HG02885 (cell line): Measurements from ENCODE around the gene RPL36A.

ENCODE experiments used
- ATAC-seq: cut with Tn5 transposase; IDR thresholded peaks from one replicate; pipeline ENCODE4 v1.9.1; 2021; ENCODE audit warnings: mild to moderate bottlenecking; ENCODE audit not compliant: unreplicated experiment, poor library complexity

RPL36A gene

GRCh38 chrX:101427954-101428353 is 37.1 kb downstream of the RPL36A start:
- ATAC-seq, result no peak

DNA sequence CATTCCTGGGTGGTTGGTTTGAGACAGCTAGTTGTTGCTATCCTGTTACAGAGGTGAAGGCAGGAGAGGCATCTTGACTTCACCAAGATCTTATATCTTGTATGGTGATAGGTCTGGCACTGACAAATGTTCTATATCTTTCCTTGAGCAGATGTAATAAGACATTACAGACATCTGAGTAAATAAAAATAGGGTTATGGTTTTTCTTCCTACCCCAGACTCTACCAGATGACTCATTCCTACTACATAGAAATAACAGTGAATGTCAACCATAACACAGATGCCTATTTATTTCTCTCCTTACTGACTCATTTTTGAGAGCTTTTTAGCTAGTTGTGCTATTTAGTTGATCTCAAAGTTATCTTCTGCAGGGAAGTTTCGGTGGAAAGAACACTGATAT is 39.1 kb downstream of the RPL36A start:
- ATAC-seq, result peak; percentile 72

GRCh38 chrX:101430457-101431078 is 39.8 kb downstream of the RPL36A start:
- ATAC-seq, result peak; percentile 96

DNA sequence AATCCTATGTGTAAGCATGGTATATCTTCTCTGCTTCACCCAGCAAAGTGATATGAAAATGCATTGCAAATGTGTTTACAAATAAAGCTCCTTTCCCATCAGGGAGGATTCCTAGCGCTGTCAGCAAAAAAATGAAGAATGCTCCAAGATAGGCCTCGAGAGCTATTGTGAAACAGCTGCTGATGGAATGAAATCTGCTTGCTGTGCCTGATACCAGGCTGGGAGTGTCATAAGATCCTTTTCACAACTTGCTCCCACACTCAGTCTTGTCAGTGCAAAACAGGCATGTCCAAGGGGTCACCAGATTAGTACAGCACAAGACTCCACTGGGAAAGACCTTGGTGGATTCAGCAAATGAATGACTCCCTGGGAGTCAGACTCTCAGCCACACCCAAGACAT is 51.3 kb downstream of the RPL36A start:
- no peak for ATAC-seq
